DMS114 treated with DMSO at 0.1 percent for 48 hours (cell line): ENCODE results near the gene ATXN1.
A peak's percentile ranks its signal among the peaks of the same experiment; 100 is the strongest.

Source experiments
- DNase-seq: peaks from one replicate; lab custom pipeline; 2025; ENCODE audit not compliant: unreplicated experiment; lab: John Stamatoyannopoulos, UW

The ATXN1 gene

GRCh38 chr6:16331384-16332174 lies 429.7 kb downstream of the ATXN1 start:
- DNase-seq, result peak; percentile 66

GRCh38 chr6:16329233-16329632 lies 432.0 kb downstream of the ATXN1 start:
- DNase-seq, result no peak

- DNase-seq, result no peak
Measured at GRCh38 chr6:16327777-16328325, 433.4 kb downstream of the ATXN1 start.

GRCh38 chr6:16326971-16327776 lies 434.1 kb downstream of the ATXN1 start:
- no peak for DNase-seq

- DNase-seq, result no peak
Measured at GRCh38 chr6:16326531-16326930, 434.7 kb downstream of the ATXN1 start.

- DNase-seq, result no peak
Measured at GRCh38 chr6:16324606-16325225, 436.5 kb downstream of the ATXN1 start.

GRCh38 chr6:16324184-16324583 lies 437.1 kb downstream of the ATXN1 start:
- DNase-seq, result no peak

- DNase-seq, result no peak
Measured at GRCh38 chr6:16322666-16323312, 438.5 kb downstream of the ATXN1 start.

GRCh38 chr6:16321826-16322225 lies 439.4 kb downstream of the ATXN1 start:
- DNase-seq, result no peak

- no peak for DNase-seq
Measured at GRCh38 chr6:16321341-16321710, 439.9 kb downstream of the ATXN1 start.

GRCh38 chr6:16320533-16321340 lies 440.5 kb downstream of the ATXN1 start:
- DNase-seq, result no peak

- no peak for DNase-seq
Measured at GRCh38 chr6:16319813-16320532, 441.3 kb downstream of the ATXN1 start.

- no peak for DNase-seq
Measured at GRCh38 chr6:16318953-16319720, 442.1 kb downstream of the ATXN1 start.

GRCh38 chr6:16318538-16318937 lies 442.7 kb downstream of the ATXN1 start:
- no peak for DNase-seq

- peak; percentile 33 for DNase-seq
Measured at GRCh38 chr6:16316741-16317251, 444.5 kb downstream of the ATXN1 start.

- no peak for DNase-seq
Measured at GRCh38 chr6:16314296-16314695, 447.0 kb downstream of the ATXN1 start.

- no peak for DNase-seq
Measured at GRCh38 chr6:16313732-16314131, 447.5 kb downstream of the ATXN1 start.

GRCh38 chr6:16311763-16312162 lies 449.5 kb downstream of the ATXN1 start:
- DNase-seq, result no peak

- no peak for DNase-seq
Measured at GRCh38 chr6:16306334-16306733, 454.9 kb downstream of the ATXN1 start.
